ENCODE data around the gene MPDZ. TPM values are rescaled to one million over a fixed set of nuclear protein-coding genes. Genes with fewer than 3 reads are reported as not detected.

The MPDZ gene
- total and polyA plus RNA-seq, 2 experiments from 2014 or later, result 33.0 to 43.1 TPM

- DNase-seq (ENCODE audit: low spot score) (no peak), ATAC-seq (no peak)
- Histone ChIP-seq H3K27ac (ENCODE audit: low read depth) (no peak overlapping the region), H3K4me2 (no peak overlapping the region), H3K36me3 (ENCODE audit: insufficient read depth) (no peaks in the 10 kb centered on the region), H3K4me1 (ENCODE audit: insufficient read depth) (peaks cover 5% of the 10 kb centered on the region; the same call in 1 of the 2 replicates), H3F3A (replicated peaks; ENCODE audit: low read depth) (no peaks in the 10 kb centered on the region), H3K27me3 (ENCODE audit: insufficient read depth) (no peaks in the 10 kb centered on the region), H3K79me2 (replicated peaks; ENCODE audit: insufficient read depth) (no peaks in the 10 kb centered on the region), H4K20me1 (replicated peaks; ENCODE audit: insufficient read depth) (no peaks in the 10 kb centered on the region), H3K9me2 (ENCODE audit: insufficient read depth) (peaks cover 4% of the 10 kb centered on the region), H3K4me3 (no peak overlapping the region), H2AFZ (peak overlapping the region; percentile 56; the same call in 1 of the 2 replicates)
- H3K9me3 Mint-ChIP-seq, result no peaks in the 10 kb centered on the region
- H3K27ac Mint-ChIP-seq, result no peak overlapping the region
- TF ChIP-seq CTCF (conservative IDR thresholded peaks at IDR 0.05; ENCODE audit: low read depth in 2 of 2), result no peak
- TF ChIP-seq STAT1 (IDR thresholded peaks at IDR 0.05; ENCODE audit: unreplicated experiment), result no peak
- peaks cover 15% of the 10 kb centered on the region for H3K4me1 Mint-ChIP-seq
- no peaks in the 10 kb centered on the region for H3K36me3 Mint-ChIP-seq (ENCODE audit: low read depth)
- H3K4me3 Mint-ChIP-seq, result no peak overlapping the region
- H3K27me3 Mint-ChIP-seq (ENCODE audit: insufficient read depth, low read depth, poor library complexity), result no peaks in the 10 kb centered on the region
These were observed 210.0 kb downstream of the MPDZ start for GRCh38 chr9:13069498-13069897.

GRCh38 chr9:13064676-13065075 lies 214.8 kb downstream of the MPDZ start:
- no peaks in the 10 kb centered on the region for H3K27me3 Mint-ChIP-seq (ENCODE audit: insufficient read depth, low read depth, poor library complexity)
- Histone ChIP-seq H3K27me3 (ENCODE audit: insufficient read depth) (no peaks in the 10 kb centered on the region), H3F3A (replicated peaks; ENCODE audit: low read depth) (no peaks in the 10 kb centered on the region), H3K4me1 (ENCODE audit: insufficient read depth) (peaks cover 12% of the 10 kb centered on the region; the same call in 1 of the 2 replicates), H3K79me2 (replicated peaks; ENCODE audit: insufficient read depth) (no peaks in the 10 kb centered on the region), H2AFZ (0 out of 2 replicates have a peak overlapping the region, but pooled peaks have one; percentile 11), H3K9me2 (ENCODE audit: insufficient read depth) (peaks cover 4% of the 10 kb centered on the region), H4K20me1 (replicated peaks; ENCODE audit: insufficient read depth) (no peaks in the 10 kb centered on the region), H3K4me3 (no peak overlapping the region), H3K36me3 (ENCODE audit: insufficient read depth) (no peaks in the 10 kb centered on the region), H3K27ac (ENCODE audit: low read depth) (no peak overlapping the region), H3K4me2 (peak overlapping the region; percentile 6; the same call in 1 of the 2 replicates)
- no peak overlapping the region for H3K4me3 Mint-ChIP-seq
- DNase-seq (ENCODE audit: low spot score) (peak; percentile 27), ATAC-seq (no peak)
- H3K36me3 Mint-ChIP-seq (ENCODE audit: low read depth), result no peaks in the 10 kb centered on the region
- peaks cover 16% of the 10 kb centered on the region for H3K4me1 Mint-ChIP-seq
- H3K27ac Mint-ChIP-seq, result 0 out of 2 replicates have a peak overlapping the region, but pooled peaks have one; percentile 18
- no peaks in the 10 kb centered on the region for H3K9me3 Mint-ChIP-seq
- TF ChIP-seq JUNB (IDR thresholded peaks at IDR 0.05; ENCODE audit: unreplicated experiment), result no peak
- no peak for TF ChIP-seq ZNF462 (CRISPR knock-in tag; IDR thresholded peaks at IDR 0.05)
- TF ChIP-seq ETS1 (IDR thresholded peaks at IDR 0.05), result no peak
- no peak for TF ChIP-seq ZNF331 (CRISPR knock-in tag; IDR thresholded peaks at IDR 0.05; ENCODE audit: low read depth)
- no peak for TF ChIP-seq REST (IDR thresholded peaks at IDR 0.05; ENCODE audit: unreplicated experiment)
- no peak for TF ChIP-seq EZH2phosphoT487 (IDR thresholded peaks at IDR 0.05; ENCODE audit: unreplicated experiment)
- no peak for TF ChIP-seq ZNF114 (CRISPR knock-in tag; IDR thresholded peaks at IDR 0.05)

All from GM23338 (cell line).